ENCODE results near the gene IFNGR1. TPM values are rescaled to one million over a fixed set of nuclear protein-coding genes. Genes with fewer than 3 reads are reported as not detected.

Gene IFNGR1
- total RNA-seq, 2 donors from 2014 or later: 65.5 to 102 TPM

- DNase-seq (ENCODE audit: low spot score): no peak
- no peak overlapping the region for H3K27ac ChIP-seq
- no peak overlapping the region for H3K4me3 ChIP-seq
- no peaks in the 10 kb centered on the region for H3K4me1 ChIP-seq (ENCODE audit: control insufficient read depth in 1 of 2, low read depth in 2 of 2)
- no peaks in the 10 kb centered on the region for H3K9me3 ChIP-seq
- H3K36me3 ChIP-seq: no peaks in the 10 kb centered on the region
- no peak for ATAC-seq (ENCODE audit: insufficient number of reproducible peaks, low FRiP score, low read depth)
- TF ChIP-seq CTCF (IDR thresholded peaks at IDR 0.05): no peak
- H3K27me3 ChIP-seq (replicated peaks; ENCODE audit: insufficient read depth): no peaks in the 10 kb centered on the region
These were observed 47.1 kb downstream of the IFNGR1 start for GRCh38 chr6:137171824-137172733.

GRCh38 chr6:137171053-137171374, 48.2 kb downstream of the IFNGR1 start:
- Histone ChIP-seq H3K9me3 (no peaks in the 10 kb centered on the region), H3K36me3 (no peaks in the 10 kb centered on the region), H3K4me3 (no peak overlapping the region), H3K27ac (no peak overlapping the region), H3K4me1 (ENCODE audit: control insufficient read depth in 1 of 2, low read depth in 2 of 2) (no peaks in the 10 kb centered on the region), H3K27me3 (replicated peaks; ENCODE audit: insufficient read depth) (no peaks in the 10 kb centered on the region)
- no peak for ATAC-seq (ENCODE audit: insufficient number of reproducible peaks, low FRiP score, low read depth)
- DNase-seq (ENCODE audit: low spot score): no peak
- no peak for TF ChIP-seq CTCF (IDR thresholded peaks at IDR 0.05)

GRCh38 chr6:137170266-137171052, 48.7 kb downstream of the IFNGR1 start:
- Histone ChIP-seq H3K4me1 (ENCODE audit: control insufficient read depth in 1 of 2, low read depth in 2 of 2) (peaks cover 0 to 4% of the 10 kb centered on the region in 2 donors), H3K9me3 (no peaks in the 10 kb centered on the region), H3K4me3 (no peak overlapping the region), H3K36me3 (no peaks in the 10 kb centered on the region), H3K27me3 (replicated peaks; ENCODE audit: insufficient read depth) (no peaks in the 10 kb centered on the region), H3K27ac (no peak overlapping the region)
- no peak for TF ChIP-seq CTCF (IDR thresholded peaks at IDR 0.05)
- DNase-seq (ENCODE audit: low spot score): no peak
- no peak for ATAC-seq (ENCODE audit: insufficient number of reproducible peaks, low FRiP score, low read depth)

GRCh38 chr6:137167702-137168377, 51.3 kb downstream of the IFNGR1 start:
- no peak for DNase-seq (ENCODE audit: low spot score)
- Histone ChIP-seq H3K27me3 (replicated peaks; ENCODE audit: insufficient read depth) (no peaks in the 10 kb centered on the region), H3K9me3 (no peaks in the 10 kb centered on the region), H3K4me1 (ENCODE audit: control insufficient read depth in 1 of 2, low read depth in 2 of 2) (peaks cover 0 to 4% of the 10 kb centered on the region in 2 donors), H3K36me3 (no peaks in the 10 kb centered on the region), H3K27ac (no peak overlapping the region), H3K4me3 (no peak overlapping the region)
- ATAC-seq (ENCODE audit: insufficient number of reproducible peaks, low FRiP score, low read depth): no peak
- TF ChIP-seq CTCF (IDR thresholded peaks at IDR 0.05): no peak
